ENCODE results near the gene MYB. TPM values are rescaled to one million over a fixed set of nuclear protein-coding genes. Genes with fewer than 3 reads are reported as not detected.
"Not testable (repeated sequence)": the region's sequence is repeated elsewhere in the genome, so short reads cannot be mapped to it uniquely, and the experiment has no call there.

The MYB gene
- total and polyA plus RNA-seq, 2 donors from 2014 or later, result 1.3 TPM; not detected in 1

DNA sequence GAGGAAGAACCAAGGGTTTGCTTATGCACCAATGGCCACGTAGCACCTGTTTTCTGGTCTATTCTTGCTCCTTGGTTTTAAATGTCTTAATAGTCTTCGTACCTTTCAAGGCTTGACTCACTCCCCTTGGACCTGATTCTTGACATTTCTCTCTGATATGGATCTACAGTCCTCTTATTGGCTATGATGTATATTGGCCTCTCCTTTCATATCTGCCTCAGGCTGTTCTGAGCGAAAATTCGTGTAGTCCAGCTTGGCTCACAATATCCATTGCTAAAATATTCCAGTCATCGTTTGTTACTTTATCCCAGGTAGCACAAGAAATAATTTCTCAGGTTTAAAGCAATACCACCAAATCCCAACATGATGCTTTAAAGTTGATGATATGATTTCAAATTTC is 59.6 kb downstream of the MYB start:
- intact Hi-C loops (cut with DNase I), result no loop called here

DNA sequence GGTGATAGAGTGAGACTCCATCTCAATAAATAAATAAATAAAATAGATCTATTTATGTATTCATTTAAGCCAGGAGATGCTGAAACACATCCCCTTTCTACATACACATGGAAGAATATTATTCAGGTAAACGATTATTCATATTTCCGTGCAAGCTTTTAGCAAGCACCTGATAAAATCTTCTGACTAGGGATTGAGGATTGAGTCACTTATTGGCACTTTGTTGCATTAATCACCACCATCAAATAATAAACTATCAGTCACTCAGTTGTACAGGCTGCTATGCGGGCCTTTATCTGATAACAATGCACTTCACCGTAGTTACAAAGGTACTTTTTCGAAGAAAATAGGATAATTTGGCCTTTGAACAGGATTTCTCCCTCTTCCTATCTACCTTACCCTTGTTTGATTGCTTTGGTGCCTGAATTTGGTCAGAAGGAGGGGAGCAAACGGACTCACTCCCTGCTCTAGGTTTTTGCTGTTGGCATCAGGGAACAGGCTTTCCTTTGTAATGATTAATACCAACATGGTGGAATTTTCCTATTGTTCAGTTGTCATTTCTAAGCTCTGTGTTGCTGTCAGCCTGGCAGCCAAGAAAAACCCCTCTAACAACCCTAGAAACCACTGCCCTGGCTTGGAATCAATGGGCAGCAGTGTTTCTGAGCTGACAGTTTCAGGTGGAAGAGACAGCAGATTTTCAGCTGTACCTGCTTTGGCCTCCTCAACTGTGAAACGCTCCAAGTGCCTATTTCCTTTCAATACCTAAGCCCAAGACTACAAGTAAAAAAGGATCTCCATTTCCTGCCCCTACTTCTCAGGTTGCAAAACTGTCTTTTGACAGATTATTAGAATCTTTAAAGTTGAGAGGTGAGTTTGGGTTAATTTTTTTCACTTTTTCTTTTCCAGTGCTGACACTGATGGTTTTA is 63.0 kb downstream of the MYB start:
- intact Hi-C loops (cut with DNase I), result no loop called here
- Histone ChIP-seq H3K27me3 (ENCODE audit: control insufficient read depth, insufficient read depth, low read length) (no peaks in the 10 kb centered on the region), H3K9me3 (ENCODE audit: control insufficient read depth in 2 of 3, insufficient read depth in 1 of 3, low read length in 3 of 3) (no peaks in the 10 kb centered on the region), H3K36me3 (ENCODE audit: control insufficient read depth in 2 of 3, insufficient read depth in 3 of 3, low read length in 3 of 3) (no peaks in the 10 kb centered on the region), H3K27ac (ENCODE audit: low read depth in 2 of 2, low read length in 2 of 2) (no peak overlapping the region), H3K4me1 (ENCODE audit: control insufficient read depth in 2 of 3, insufficient read depth in 2 of 3, low read depth in 1 of 3, low read length in 3 of 3) (no peaks in the 10 kb centered on the region), H3K9ac (ENCODE audit: low read length in 3 of 3) (no peak overlapping the region), H3K4me3 (ENCODE audit: low read length in 3 of 3) (no peak overlapping the region)
- no peak for DNase-seq
- FAIRE-seq, result no peak
- TF ChIP-seq, protein P1, sequence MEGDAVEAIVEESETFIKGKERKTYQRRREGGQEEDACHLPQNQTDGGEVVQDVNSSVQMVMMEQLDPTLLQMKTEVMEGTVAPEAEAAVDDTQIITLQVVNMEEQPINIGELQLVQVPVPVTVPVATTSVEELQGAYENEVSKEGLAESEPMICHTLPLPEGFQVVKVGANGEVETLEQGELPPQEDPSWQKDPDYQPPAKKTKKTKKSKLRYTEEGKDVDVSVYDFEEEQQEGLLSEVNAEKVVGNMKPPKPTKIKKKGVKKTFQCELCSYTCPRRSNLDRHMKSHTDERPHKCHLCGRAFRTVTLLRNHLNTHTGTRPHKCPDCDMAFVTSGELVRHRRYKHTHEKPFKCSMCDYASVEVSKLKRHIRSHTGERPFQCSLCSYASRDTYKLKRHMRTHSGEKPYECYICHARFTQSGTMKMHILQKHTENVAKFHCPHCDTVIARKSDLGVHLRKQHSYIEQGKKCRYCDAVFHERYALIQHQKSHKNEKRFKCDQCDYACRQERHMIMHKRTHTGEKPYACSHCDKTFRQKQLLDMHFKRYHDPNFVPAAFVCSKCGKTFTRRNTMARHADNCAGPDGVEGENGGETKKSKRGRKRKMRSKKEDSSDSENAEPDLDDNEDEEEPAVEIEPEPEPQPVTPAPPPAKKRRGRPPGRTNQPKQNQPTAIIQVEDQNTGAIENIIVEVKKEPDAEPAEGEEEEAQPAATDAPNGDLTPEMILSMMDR (IDR thresholded peaks at IDR 0.05; ENCODE audit: borderline replicate concordance, extremely low read depth, insufficient read depth), result no peak

More for the DNA sequence above, 59.6 kb downstream of the MYB start:
- FAIRE-seq, result no peak
- TF ChIP-seq, protein P1 (IDR thresholded peaks at IDR 0.05; ENCODE audit: borderline replicate concordance, extremely low read depth, insufficient read depth), result no peak
- Histone ChIP-seq H3K9ac (ENCODE audit: low read length in 3 of 3) (no peak overlapping the region), H3K9me3 (ENCODE audit: control insufficient read depth in 2 of 3, insufficient read depth in 1 of 3, low read length in 3 of 3) (no peaks in the 10 kb centered on the region), H3K27me3 (ENCODE audit: control insufficient read depth, insufficient read depth, low read length) (no peaks in the 10 kb centered on the region), H3K36me3 (ENCODE audit: control insufficient read depth in 2 of 3, insufficient read depth in 3 of 3, low read length in 3 of 3) (no peaks in the 10 kb centered on the region), H3K4me1 (ENCODE audit: control insufficient read depth in 2 of 3, insufficient read depth in 2 of 3, low read depth in 1 of 3, low read length in 3 of 3) (no peaks in the 10 kb centered on the region), H3K4me3 (ENCODE audit: low read length in 3 of 3) (no peak overlapping the region), H3K27ac (ENCODE audit: low read depth in 2 of 2, low read length in 2 of 2) (no peak overlapping the region)
- DNase-seq, result no peak

- Histone ChIP-seq H3K9ac (ENCODE audit: low read length in 3 of 3) (no peak overlapping the region), H3K4me1 (ENCODE audit: control insufficient read depth in 2 of 3, insufficient read depth in 2 of 3, low read depth in 1 of 3, low read length in 3 of 3) (no peaks in the 10 kb centered on the region), H3K27ac (ENCODE audit: low read depth in 2 of 2, low read length in 2 of 2) (no peak overlapping the region), H3K4me3 (ENCODE audit: low read length in 3 of 3) (no peak overlapping the region), H3K27me3 (ENCODE audit: control insufficient read depth, insufficient read depth, low read length) (no peaks in the 10 kb centered on the region), H3K9me3 (ENCODE audit: control insufficient read depth in 2 of 3, insufficient read depth in 1 of 3, low read length in 3 of 3) (no peaks in the 10 kb centered on the region), H3K36me3 (ENCODE audit: control insufficient read depth in 2 of 3, insufficient read depth in 3 of 3, low read length in 3 of 3) (no peaks in the 10 kb centered on the region)
- intact Hi-C loops (cut with DNase I), result no loop called here
- DNase-seq, result no peak
- FAIRE-seq, result no peak
- TF ChIP-seq, protein P1 (IDR thresholded peaks at IDR 0.05; ENCODE audit: borderline replicate concordance, extremely low read depth, insufficient read depth), result no peak
These were observed 63.7 kb downstream of the MYB start for GRCh38 chr6:135244805-135245204.

DNA sequence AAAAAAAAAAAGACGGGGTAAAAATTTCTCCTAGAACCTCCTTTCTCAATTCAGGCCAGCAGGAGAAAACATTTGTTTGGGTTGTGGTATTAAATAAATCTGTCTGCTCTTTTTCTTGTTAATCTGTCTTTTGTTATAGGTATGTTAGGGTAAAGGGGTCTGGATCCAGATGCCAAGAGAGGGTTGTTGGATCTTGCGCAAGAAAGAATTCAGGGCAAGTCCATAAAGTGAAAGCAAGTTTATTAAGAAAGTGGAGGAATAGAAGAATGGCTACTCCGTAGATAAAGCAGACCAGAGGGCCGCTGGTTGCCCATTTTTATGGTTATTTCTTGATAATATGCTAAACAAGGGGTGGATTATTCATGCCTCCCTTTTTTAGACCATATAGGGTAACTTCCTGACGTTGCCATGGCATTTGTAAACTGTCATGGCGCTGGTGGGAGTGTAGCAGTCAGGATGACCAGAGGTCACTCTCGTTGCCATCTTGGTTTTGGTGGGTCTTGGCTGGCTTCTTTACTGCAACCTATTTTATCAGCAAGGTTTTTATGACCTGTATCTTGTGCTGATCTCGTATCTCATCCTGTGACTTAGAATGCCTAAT is 65.4 kb downstream of the MYB start:
- H3K27me3 ChIP-seq (ENCODE audit: control insufficient read depth, insufficient read depth, low read length); FAIRE-seq; H3K27ac ChIP-seq (ENCODE audit: low read depth in 2 of 2, low read length in 2 of 2): not testable (repeated sequence)

More for the DNA sequence above, 65.4 kb downstream of the MYB start:
- intact Hi-C loops (cut with DNase I); DNase-seq; H3K4me1 ChIP-seq (ENCODE audit: control insufficient read depth in 2 of 3, insufficient read depth in 2 of 3, low read depth in 1 of 3, low read length in 3 of 3); H3K9ac ChIP-seq (ENCODE audit: low read length in 3 of 3); H3K4me3 ChIP-seq (ENCODE audit: low read length in 3 of 3); H3K36me3 ChIP-seq (ENCODE audit: control insufficient read depth in 2 of 3, insufficient read depth in 3 of 3, low read length in 3 of 3); H3K9me3 ChIP-seq (ENCODE audit: control insufficient read depth in 2 of 3, insufficient read depth in 1 of 3, low read length in 3 of 3): not testable (repeated sequence)
